HG02610 (cell line): ENCODE measurements around the gene CCNK.

Experiments used
- ATAC-seq: cut with Tn5 transposase; IDR thresholded peaks from one replicate; pipeline ENCODE4 v1.9.1; 2021; ENCODE audit warnings: mild to moderate bottlenecking, moderate library complexity; ENCODE audit not compliant: unreplicated experiment

Gene CCNK

GRCh38 chr14:99532310-99532709 is 51.1 kb downstream of the CCNK start:
- ATAC-seq = no peak

GRCh38 chr14:99534333-99534732 is 53.1 kb downstream of the CCNK start:
- ATAC-seq = no peak

- ATAC-seq = no peak
These were observed 53.7 kb downstream of the CCNK start for GRCh38 chr14:99534863-99535262.

- ATAC-seq = no peak
These were observed 54.2 kb downstream of the CCNK start for GRCh38 chr14:99535448-99535847.

- ATAC-seq = no peak
These were observed 54.9 kb downstream of the CCNK start for GRCh38 chr14:99535908-99536778.

GRCh38 chr14:99537399-99537798 is 56.2 kb downstream of the CCNK start:
- ATAC-seq = no peak

GRCh38 chr14:99538275-99538674 is 57.1 kb downstream of the CCNK start:
- ATAC-seq = no peak

- no peak for ATAC-seq
These were observed 57.5 kb downstream of the CCNK start for GRCh38 chr14:99538733-99539132.

GRCh38 chr14:99539491-99539890 is 58.3 kb downstream of the CCNK start:
- ATAC-seq = no peak

- no peak for ATAC-seq
These were observed 59.2 kb downstream of the CCNK start for GRCh38 chr14:99540196-99541032.

GRCh38 chr14:99541211-99541610 is 60.0 kb downstream of the CCNK start:
- no peak for ATAC-seq

- no peak for ATAC-seq
These were observed 60.7 kb downstream of the CCNK start for GRCh38 chr14:99541677-99542470.

- ATAC-seq = no peak
These were observed 61.4 kb downstream of the CCNK start for GRCh38 chr14:99542566-99542965.

GRCh38 chr14:99543370-99543769 is 62.2 kb downstream of the CCNK start:
- ATAC-seq = no peak

- ATAC-seq = no peak
These were observed 62.8 kb downstream of the CCNK start for GRCh38 chr14:99543985-99544384.

- ATAC-seq = no peak
These were observed 63.8 kb downstream of the CCNK start for GRCh38 chr14:99544991-99545390.

- ATAC-seq = no peak
These were observed 64.4 kb downstream of the CCNK start for GRCh38 chr14:99545586-99545985.

- no peak for ATAC-seq
These were observed 65.1 kb downstream of the CCNK start for GRCh38 chr14:99546234-99546879.

- no peak for ATAC-seq
These were observed 67.0 kb downstream of the CCNK start for GRCh38 chr14:99548255-99548654.

- ATAC-seq = no peak
These were observed 67.8 kb downstream of the CCNK start for GRCh38 chr14:99548871-99549515.
